Heart left ventricle (tissue), 16 donors: ENCODE measurements around the gene HYAL1. TPM values are rescaled to one million over a fixed set of nuclear protein-coding genes. Genes with fewer than 3 reads are reported as not detected.

Source experiments
- ATAC-seq, 4 donors: fragments of 200-7000 bp; cut with Tn5 transposase; one replicate each; pipeline ENCODE4 v1.9.1; 2020 to 2022; ENCODE audit warnings: moderate library complexity in 4 of 4, mild to moderate bottlenecking in 3 of 4, moderate number of reproducible peaks in 1 of 4
- DNase-seq, 5 donors: peaks; one replicate each; pipeline ENCODE4 v3.0.0-alpha.2; 2020
- H3K27ac ChIP-seq, 12 donors: fragments of 200-600 bp; sonication (generic) in 4 of 12; one replicate each; pipeline versions ENCODE4 v1.5.0 to v1.8.0; 2016 to 2022; ENCODE audit warnings: mild to moderate bottlenecking in 2 of 12
- H3K27me3 ChIP-seq, 9 donors: fragments of 200-600 bp; sonication (generic) in 2 of 9; one replicate each; pipeline versions ENCODE4 v1.5.1 to v1.8.0; 2016 to 2022; ENCODE audit warnings: mild to moderate bottlenecking in 3 of 9
- H3K36me3 ChIP-seq, 9 donors: fragments of 200-600 bp; sonication (generic) in 2 of 9; one replicate each; pipeline versions ENCODE4 v1.5.0 to v1.8.0; 2018 to 2022; ENCODE audit warnings: mild to moderate bottlenecking in 2 of 9
- H3K4me1 ChIP-seq, 12 donors: fragments of 200-600 bp; sonication (generic) in 4 of 12; one replicate each; pipeline versions ENCODE4 v1.5.0 to v1.8.0; 2016 to 2022; ENCODE audit warnings: mild to moderate bottlenecking in 3 of 12
- H3K4me3 ChIP-seq, 12 donors: fragments of 200-600 bp; sonication (generic) in 4 of 12; one replicate each; pipeline versions ENCODE4 v1.5.0 to v1.8.0; 2017 to 2022; ENCODE audit warnings: mild to moderate bottlenecking in 9 of 12, moderate library complexity in 4 of 12
- H3K9me3 ChIP-seq, 12 donors: fragments of 200-600 bp; sonication (generic) in 4 of 12; one replicate each; pipeline versions ENCODE4 v1.5.0 to v1.8.0; 2016 to 2022; ENCODE audit warnings: mild to moderate bottlenecking in 1 of 12
- CTCF ChIP-seq, 12 donors: fragments of 200-600 bp; sonication (generic) in 4 of 12; IDR thresholded peaks; one replicate each; pipeline versions ENCODE4 v1.5.0 to v1.8.0; 2018 to 2022; ENCODE audit warnings: antibody characterized with exemption in 12 of 12, mild to moderate bottlenecking in 5 of 12
- POLR2A ChIP-seq, 2 donors: fragments of 450-650 bp; IDR thresholded peaks; one replicate each; pipeline ENCODE4 v1.6.1; 2017; ENCODE audit warnings: antibody characterized with exemption in 2 of 2, mild to moderate bottlenecking in 2 of 2, moderate library complexity in 2 of 2
- WGBS, 4 donors: extraction: QIAGEN DNeasy Blood & Tissue Kit in 2 of 4; methylation state at CpG; one replicate each; pipeline versions ENCODE4 v1.1.5 to v1.1.7; 2013 to 2018; 5-methylcytosine and 5-hydroxymethylcytosine counted together
- intact Hi-C, 10 donors: fragments of 100-400 bp; cut with DNase I; formaldehyde crosslinking; loops; one replicate each; pipeline versions ENCODE4 v1.11.1 to v1.14.2; 2022
- long read RNA-seq, 3 donors: library from polyadenylated mRNA; unstranded; transcript quantifications; one replicate each; pipeline ENCODE4 v2.0.0, GENCODE V29; 2020 to 2021
- polyA plus RNA-seq, 2 donors: library from polyadenylated mRNA; stranded (reverse); fragments of 200-250 nt; gene quantifications; one replicate each; pipeline ENCODE4 v1.2.3, GENCODE V29; 2013
- total RNA-seq, 9 donors: library from RNA; depleted of rRNA in 2 of 9; stranded (reverse); fragments of >200 nt in 2 of 9; fragmentation: NEBNext Ultra II Directional in 3 of 9; extraction: Animal tissue kit (Norgen Biotek cat#: 25700) in 3 of 9; gene quantifications; one replicate each; pipeline versions ENCODE4 v1.1.0 to v1.2.4, GENCODE V29; 2016 to 2023
- donor health status: ischemic (EF 13 %, LVEDD 7.1; RV severe dilation, severe dysfunction).
- donor health status: healthy with polysubstance abuse.
- donor health status: DM: no; HTN: yes; CAD: no.
- donor health status: DM: no; HTN: no; CAD: no.
- donor health status: ischemic (EF 25% LVEDD 6.9; RV normal size, moderate dysfunction).
- donor health status: ischemic (EF 25% LVEDD 5.7; RV mildly dilated, moderate dysfunction).
- donor health status: healthy.
- donor health status: DM: yes; HTN: yes; CAD: no.
- donor health status: ischemic (EF 35%, LVEDD 5.7; RV mildly dilated, moderate dysfunction).
- donor health status: nonischemic (EF 11% LVEDD 7.7; RV severe dilation, severe dysfunction).
- donor health status: DM: yes; HTN: yes; CAD: no.
- donor health status: PGD.
- donor health status: ischemic (EF 29% LVEDD 5.4; RV normal size, mild dysfunction).
- donor health status: nonischemic (EF 23%, LVEDD 6.1; RV moderate dilation, normal function).

The HYAL1 gene
- total RNA-seq (10 to 100 TPM; 36.9 to 99.7 (median 57.8) TPM), polyA plus RNA-seq (10 to 100 TPM; 37.6 to 60.7 TPM)
- long read RNA-seq, donor 1, transcript HYAL1-201 (3 exons, 2,517 nt) = major isoform, 26 of 42 reads
- long read RNA-seq, donor 1, partial matches to known transcripts = 13 of 42 reads
- long read RNA-seq, donor 1, other reads (novel, unspliced or antisense) = 2 of 42 reads
- long read RNA-seq, donor 2, transcript HYAL1-204 (4 exons, 2,081 nt) = minor isoform, 7 of 131 reads
- long read RNA-seq, donor 2, transcript HYAL1-201 (3 exons, 2,517 nt) = major isoform, 100 of 131 reads
- long read RNA-seq, donor 2, partial matches to known transcripts = 18 of 131 reads
- long read RNA-seq, donor 2, other reads (novel, unspliced or antisense) = 1 of 131 reads
- long read RNA-seq, donor 3, transcript HYAL1-201 (3 exons, 2,517 nt) = major isoform, 19 of 33 reads
- long read RNA-seq, donor 3, partial matches to known transcripts = 4 of 33 reads
- long read RNA-seq, donor 3, other reads (novel, unspliced or antisense) = 6 of 33 reads

- Histone ChIP-seq H3K27me3 (no peaks in the 10 kb centered on the region), H3K4me1 (peaks cover 11 to 53% (median 40%) of the 10 kb centered on the region in 12 donors), H3K27ac (peak within 1 kb of the TSS; percentile 75 to 97 (median 94)), H3K4me3 (peak within 1 kb of the TSS; percentile 40 to 76 (median 58)), H3K9me3 (no peaks in the 10 kb centered on the region), H3K36me3 (peaks cover 0 to 15% (median 0%) of the 10 kb centered on the region in 9 donors)
- DNase-seq (peak; percentile 90 to 94 (median 91)), ATAC-seq (peak; percentile 32 to 63 (median 56))
- intact Hi-C loops = loop anchor here in 4 of 10 donors (1.0 to 5.0 kb wide), 4 partner anchors 18 to 51 kb away; no protein-coding TSS in a partner anchor
- TF ChIP-seq CTCF (IDR thresholded peaks at IDR 0.05) = peak in 10 of 12 donors; percentile 6 to 52 (median 26)
- peak; percentile 17 to 83 for TF ChIP-seq POLR2A (IDR thresholded peaks at IDR 0.05)
- 23 to 38% (median 32%) methylated on average over 4 to 14 of the region's 14 CpGs for WGBS, 4 donors
Measured at GRCh38 chr3:50303013-50303815, at the start of gene HYAL1. TSS of gene HYAL1 (minus strand) at chr3:50303574. CDS start at chr3:50302956, 618 bp downstream.

- ATAC-seq = no peak
- Histone ChIP-seq H3K27me3 (no peaks in the 10 kb centered on the region), H3K4me3 (no peak overlapping the region), H3K27ac (no peak overlapping the region), H3K36me3 (peaks cover 0 to 64% (median 40%) of the 10 kb centered on the region in 9 donors), H3K9me3 (no peaks in the 10 kb centered on the region), H3K4me1 (peaks cover 21 to 72% (median 53%) of the 10 kb centered on the region in 12 donors)
- WGBS, 4 donors = 35 to 49% (median 45%) methylated on average over 2 of the region's 2 CpGs
- no peak for DNase-seq
- TF ChIP-seq POLR2A (IDR thresholded peaks at IDR 0.05) (no peak), CTCF (IDR thresholded peaks at IDR 0.05) (peak in 1 of 12 donors; percentile 5)
- intact Hi-C loops = loop anchor here in 2 of 10 donors (5.0 to 10.0 kb wide), 3 partner anchors 260 to 1612 kb away; partner anchors contain the start of genes CISH (in 1 of the 2), MANF (in 1 of the 2) and PCBP4 (in 1 of the 2)
Measured at GRCh38 chr3:50352781-50353180, 49.4 kb upstream of the HYAL1 start.

- Histone ChIP-seq H3K27me3 (no peaks in the 10 kb centered on the region), H3K9me3 (no peaks in the 10 kb centered on the region), H3K27ac (peak overlapping the region in 11 of 12 donors; percentile 91 to 98 (median 95)), H3K4me3 (peak overlapping the region; percentile 24 to 95 (median 84)), H3K36me3 (peaks cover 0 to 57% (median 40%) of the 10 kb centered on the region in 9 donors), H3K4me1 (peaks cover 11 to 63% (median 41%) of the 10 kb centered on the region in 12 donors)
- intact Hi-C loops = loop anchor here in 2 of 10 donors (5.0 to 10.0 kb wide), 3 partner anchors 261 to 1613 kb away; partner anchors contain the start of genes CISH (in 1 of the 2), MANF (in 1 of the 2) and PCBP4 (in 1 of the 2)
- no peak for TF ChIP-seq CTCF (IDR thresholded peaks at IDR 0.05)
- TF ChIP-seq POLR2A (IDR thresholded peaks at IDR 0.05) = no peak
- WGBS, 4 donors = 52 to 73% (median 56%) methylated on average over 11 of the region's 11 CpGs
- ATAC-seq (peak in 1 of 4 donors; percentile 0), DNase-seq (no peak)
Measured at GRCh38 chr3:50351323-50351697, 47.9 kb upstream of the HYAL1 start.
